NCI-H146 (cell line): Measurements from ENCODE around the gene CARTPT.

Experiments
- DNase-seq: peaks from one replicate; lab custom pipeline; 2025; lab: John Stamatoyannopoulos, UW

Gene CARTPT

GRCh38 chr5:71719063-71719964 lies at the start of gene CARTPT:
Gene CARTPT, plus strand, starts transcription at chr5:71719275. Its CDS starts 19 bp downstream, at chr5:71719294.
- peak; percentile 38 for DNase-seq

GRCh38 chr5:71677977-71678376 lies 41.1 kb upstream of the CARTPT start:
- DNase-seq, result no peak

DNA sequence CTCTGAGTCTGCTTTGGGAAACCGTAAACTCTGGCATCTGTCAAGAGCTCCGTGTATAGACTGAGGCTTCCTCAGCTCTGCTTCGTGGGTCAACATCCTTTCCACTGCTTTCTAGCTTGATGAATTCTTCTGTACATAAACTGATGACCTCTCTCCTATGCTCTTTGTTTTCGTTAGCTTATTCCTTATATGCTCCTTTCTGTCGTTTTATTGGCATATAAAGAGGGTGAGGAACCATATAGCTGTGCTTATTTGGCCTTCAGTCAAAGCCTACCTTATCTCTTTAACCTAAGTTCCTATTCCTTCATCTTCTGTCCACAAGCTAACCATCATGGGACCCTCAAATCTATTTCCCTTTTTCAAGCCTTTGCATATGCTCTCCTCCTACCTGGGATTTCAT lies 39.4 kb upstream of the CARTPT start:
- no peak for DNase-seq

- DNase-seq, result no peak
Observed at GRCh38 chr5:71680510-71680909, 38.6 kb upstream of the CARTPT start.

- no peak for DNase-seq
Observed at GRCh38 chr5:71681296-71681695, 37.8 kb upstream of the CARTPT start.

GRCh38 chr5:71684309-71684708 lies 34.8 kb upstream of the CARTPT start:
- DNase-seq, result no peak

DNA sequence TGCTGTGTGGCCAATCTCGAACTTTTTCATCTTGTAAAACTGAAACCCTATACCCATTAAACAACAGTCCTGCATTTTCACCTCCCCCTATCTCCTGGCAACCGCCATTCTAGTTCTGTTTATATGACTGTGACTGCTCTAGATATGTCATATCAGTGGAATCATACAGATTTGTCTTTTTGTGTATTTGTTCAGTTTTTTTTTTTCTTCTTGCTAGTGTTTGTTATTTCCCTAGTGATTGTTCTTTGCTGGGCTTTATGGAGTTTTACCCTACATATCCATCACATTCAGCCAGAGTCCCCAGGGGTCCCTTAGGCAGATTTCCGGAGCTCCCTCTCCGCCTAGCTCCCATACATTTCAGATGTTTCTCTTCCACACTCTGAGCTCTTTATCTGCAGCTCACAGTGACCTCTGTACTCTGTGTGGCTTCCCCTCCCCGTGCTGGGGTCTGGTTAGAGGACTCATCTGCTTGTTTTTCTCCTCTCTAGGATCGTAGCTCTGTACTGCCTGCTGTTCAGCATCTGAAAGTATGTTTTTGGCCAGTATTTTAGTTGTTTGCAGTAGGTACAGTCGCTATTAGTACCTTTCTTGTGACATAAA lies 25.1 kb upstream of the CARTPT start:
- peak; percentile 86 for DNase-seq

DNA sequence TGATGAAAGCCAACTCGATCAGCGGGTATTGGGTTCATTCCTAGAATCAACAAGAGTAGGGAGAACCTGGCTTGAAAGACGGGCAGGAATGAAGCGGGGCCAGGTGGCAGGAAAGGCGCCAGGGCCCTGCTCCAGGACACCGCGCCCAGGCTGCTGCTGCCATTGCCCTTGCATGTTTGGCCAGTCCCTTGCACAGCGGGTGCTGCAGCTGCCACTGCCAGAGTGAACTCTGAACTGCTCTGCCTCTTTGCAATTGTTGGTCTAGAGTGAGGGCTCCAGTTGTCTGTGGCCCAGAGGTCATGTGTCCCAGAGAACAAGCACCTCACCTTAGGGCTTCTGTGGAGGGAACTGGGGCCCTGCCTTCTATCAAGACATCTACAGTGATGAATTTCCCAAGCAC lies 24.0 kb upstream of the CARTPT start:
- DNase-seq, result peak; percentile 88

DNA sequence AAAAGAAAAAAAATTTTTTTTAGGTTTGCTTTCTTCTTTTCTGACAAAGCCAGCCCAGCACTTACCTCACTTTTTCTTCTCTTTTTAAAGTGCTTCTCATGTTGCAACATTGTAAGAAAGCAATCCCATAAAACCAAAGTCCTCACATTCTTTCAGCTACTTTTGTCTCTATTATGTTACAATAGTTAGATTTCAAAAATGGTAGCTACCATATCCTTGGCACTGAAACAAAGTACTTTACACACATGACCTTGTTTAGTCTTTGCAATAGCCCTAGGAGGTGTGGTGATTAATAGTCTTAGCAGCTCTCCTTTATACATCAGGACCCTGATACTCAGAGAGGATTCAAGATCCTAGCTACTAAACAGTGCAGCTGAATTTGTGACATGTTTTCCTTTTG lies 23.5 kb upstream of the CARTPT start:
- peak; percentile 15 for DNase-seq

- DNase-seq, result no peak
Observed at GRCh38 chr5:71697967-71698366, 21.1 kb upstream of the CARTPT start.

GRCh38 chr5:71699233-71699632 lies 19.8 kb upstream of the CARTPT start:
- no peak for DNase-seq

- no peak for DNase-seq
Observed at GRCh38 chr5:71699751-71700150, 19.3 kb upstream of the CARTPT start.

DNA sequence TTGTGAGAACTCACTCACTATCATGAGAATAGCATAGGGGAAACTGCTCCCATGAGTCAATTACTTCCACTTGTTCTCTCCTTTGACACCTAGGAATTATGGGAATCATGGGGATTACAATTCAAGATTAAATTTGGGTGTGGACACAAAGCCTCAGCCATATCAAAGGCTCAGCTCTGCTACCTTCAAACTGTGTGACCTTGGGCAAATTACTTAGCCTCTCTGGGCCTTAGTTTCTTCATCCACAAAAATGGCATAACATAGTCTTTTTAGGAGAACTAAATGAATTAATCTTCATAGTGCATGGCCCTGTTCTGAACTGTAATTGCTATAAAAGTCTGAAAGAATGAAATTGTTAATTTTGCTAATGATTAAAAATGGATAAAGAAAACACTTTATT lies 18.3 kb upstream of the CARTPT start:
- DNase-seq, result no peak

DNA sequence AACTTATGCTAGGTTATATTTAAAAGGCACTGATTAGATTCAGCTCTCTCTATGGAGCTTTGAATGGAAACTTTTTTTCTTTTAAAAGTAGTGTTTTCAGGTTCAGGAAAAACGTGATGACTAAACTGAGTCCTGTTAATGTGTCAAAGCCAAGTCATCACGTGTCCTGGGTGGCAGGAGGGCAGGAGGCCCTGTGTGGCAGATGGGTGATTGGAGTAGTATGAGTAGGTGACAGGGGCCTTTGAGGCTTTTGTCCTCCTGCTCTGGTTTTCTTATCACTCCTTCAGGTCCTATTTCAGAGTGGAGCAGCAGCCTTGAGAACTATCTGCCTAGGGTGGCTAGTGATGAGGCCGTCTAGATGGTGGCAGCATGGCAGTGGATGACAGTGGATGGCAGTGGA lies 17.7 kb upstream of the CARTPT start:
- DNase-seq, result no peak

- DNase-seq, result peak; percentile 43
Observed at GRCh38 chr5:71703941-71704340, 15.1 kb upstream of the CARTPT start.

DNA sequence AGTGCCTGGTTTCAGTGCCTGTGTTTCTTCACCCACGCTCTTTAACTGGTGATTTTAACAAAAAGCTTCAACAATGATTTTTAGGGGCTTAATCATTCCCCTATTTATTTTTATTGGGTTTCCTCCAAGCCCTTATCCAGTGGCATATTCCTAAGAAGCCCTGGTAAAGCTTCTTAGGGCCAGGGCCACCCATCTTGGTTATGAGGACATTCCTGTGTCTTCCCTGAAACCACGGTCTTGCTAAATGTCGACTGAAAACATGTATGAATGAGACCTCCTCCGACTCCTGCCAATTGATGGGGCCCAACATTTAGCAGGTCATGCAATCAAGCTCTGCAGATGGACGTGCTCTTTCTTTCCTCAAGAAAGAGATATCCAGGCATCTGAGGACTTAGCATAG lies 13.7 kb upstream of the CARTPT start:
- DNase-seq, result no peak

DNA sequence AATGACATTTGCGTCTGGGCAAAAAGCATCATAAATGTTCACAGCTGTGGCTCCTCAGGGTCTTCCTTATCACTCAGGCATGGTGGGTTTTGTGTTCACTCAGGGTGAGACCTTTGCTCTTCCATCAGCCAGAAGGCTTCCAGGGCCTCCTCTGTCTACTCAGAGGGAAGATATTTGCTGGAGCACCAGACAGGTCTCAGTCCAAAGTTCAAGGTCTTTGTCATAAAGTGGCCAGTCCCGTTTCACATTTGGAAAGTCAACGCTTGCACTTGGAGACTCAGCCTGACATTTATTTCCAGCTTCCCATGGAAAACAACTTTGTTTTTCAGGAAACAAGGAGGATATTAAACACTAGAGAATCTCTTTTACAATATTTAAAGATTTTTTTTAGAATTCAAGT lies 12.2 kb upstream of the CARTPT start:
- no peak for DNase-seq

GRCh38 chr5:71711610-71712009 lies 7.5 kb upstream of the CARTPT start:
- DNase-seq, result no peak

GRCh38 chr5:71714911-71715310 lies 4.2 kb upstream of the CARTPT start:
- DNase-seq, result no peak

- no peak for DNase-seq
Observed at GRCh38 chr5:71727978-71728377, 8.9 kb downstream of the CARTPT start.

DNA sequence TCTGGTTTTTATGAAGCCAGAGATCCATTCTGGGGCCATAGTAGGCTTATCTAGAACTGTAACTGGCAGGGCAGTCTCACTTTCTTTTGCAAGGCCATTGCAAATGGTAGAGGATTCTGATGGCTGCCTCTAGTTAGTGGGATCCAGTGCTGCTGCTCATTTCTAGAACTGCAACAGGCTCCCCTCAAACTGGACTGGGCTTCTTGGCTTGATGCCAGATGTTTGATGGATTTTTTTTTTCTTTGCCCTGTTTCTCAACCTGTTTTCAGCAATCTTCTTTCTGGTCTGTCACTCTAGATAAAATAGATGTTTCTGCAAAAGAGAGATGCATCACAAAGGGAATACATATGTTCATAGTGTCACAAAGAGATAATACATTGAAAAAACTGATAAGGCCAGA lies 11.9 kb downstream of the CARTPT start:
- no peak for DNase-seq

DNA sequence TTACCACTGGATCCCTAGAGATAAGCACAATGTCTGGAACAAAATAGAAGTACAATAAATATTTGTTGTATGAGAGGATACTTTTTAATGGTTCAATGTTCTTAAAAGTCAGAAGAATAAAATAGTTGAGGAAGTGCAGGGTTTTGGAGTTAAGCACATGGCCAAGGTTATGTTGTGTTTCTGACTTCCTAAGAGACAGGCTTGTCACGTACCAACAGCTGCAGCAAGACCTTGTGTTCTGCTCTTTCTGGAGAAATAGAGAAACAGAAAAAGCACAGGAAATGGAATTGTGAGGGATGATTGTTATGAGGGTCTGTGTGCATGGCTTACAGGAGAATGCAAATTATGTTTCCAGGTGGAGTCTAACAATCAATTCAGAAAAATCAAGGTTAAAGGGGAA lies 12.9 kb downstream of the CARTPT start:
- no peak for DNase-seq

DNA sequence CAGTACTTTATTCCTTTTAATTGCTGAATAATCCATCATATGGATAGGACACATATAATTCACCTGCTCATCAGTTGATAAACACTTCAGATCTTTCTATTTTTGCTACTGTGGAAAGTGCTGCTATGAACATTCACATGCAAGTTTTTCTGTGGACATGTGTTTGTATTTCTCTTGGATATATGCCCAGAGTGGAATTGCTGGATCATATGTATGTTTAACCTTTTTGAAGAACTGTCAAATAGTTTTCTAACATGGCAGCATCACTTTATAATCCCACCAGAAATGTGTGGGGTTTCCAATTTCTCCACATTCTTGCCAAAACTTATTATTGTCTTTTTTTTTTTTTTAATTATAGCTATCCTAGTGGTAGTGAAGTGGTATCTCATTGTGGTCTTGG lies 15.1 kb downstream of the CARTPT start:
- no peak for DNase-seq
